ENCODE results near the gene FNDC3A.

The FNDC3A gene

GRCh38 chr13:49254007-49254406, 278.3 kb downstream of the FNDC3A start:
- no peaks in the 10 kb centered on the region for H3K9me2 ChIP-seq (replicated peaks; ENCODE audit: insufficient read depth, low read length)
- H3K4me1 ChIP-seq (ENCODE audit: low read length): no peaks in the 10 kb centered on the region
- TF ChIP-seq EZH2 (optimal IDR thresholded peaks at IDR 0.05; ENCODE audit: low read depth, low read length) (no peak), CTCF (IDR thresholded peaks at IDR 0.05; ENCODE audit: low read length) (no peak), EZH2phosphoT487 (IDR thresholded peaks at IDR 0.05; ENCODE audit: low read length) (no peak)
- no peak overlapping the region for H2AFZ ChIP-seq (ENCODE audit: low read length)
- no peak overlapping the region for H3K4me3 ChIP-seq (ENCODE audit: low read length)
- no peaks in the 10 kb centered on the region for H3K9me3 ChIP-seq (replicated peaks; ENCODE audit: insufficient read depth, low read length)
- no peak overlapping the region for H3K4me2 ChIP-seq (ENCODE audit: low read depth, low read length)
- H3K27me3 ChIP-seq (replicated peaks; ENCODE audit: insufficient read depth, low read length): no peaks in the 10 kb centered on the region
- H3K27ac ChIP-seq (ENCODE audit: low read length): no peak overlapping the region
- H3F3A ChIP-seq (ENCODE audit: insufficient read depth, low read length): no peaks in the 10 kb centered on the region
- no peaks in the 10 kb centered on the region for H4K20me1 ChIP-seq (ENCODE audit: insufficient read depth, low read length)
- DNase-seq: no peak
- H3K79me2 ChIP-seq (ENCODE audit: low read length): peaks cover 7% of the 10 kb centered on the region
- no peaks in the 10 kb centered on the region for H3K36me3 ChIP-seq (replicated peaks; ENCODE audit: insufficient read depth, low read length)
- no peak overlapping the region for H3K9ac ChIP-seq (ENCODE audit: low read length)

- Histone ChIP-seq H3K4me1 (ENCODE audit: low read length) (no peaks in the 10 kb centered on the region), H3K4me3 (ENCODE audit: low read length) (no peak overlapping the region), H3K36me3 (replicated peaks; ENCODE audit: insufficient read depth, low read length) (no peaks in the 10 kb centered on the region), H3K27me3 (replicated peaks; ENCODE audit: insufficient read depth, low read length) (no peaks in the 10 kb centered on the region), H3K79me2 (ENCODE audit: low read length) (no peaks in the 10 kb centered on the region), H3K9me2 (replicated peaks; ENCODE audit: insufficient read depth, low read length) (no peaks in the 10 kb centered on the region), H3F3A (ENCODE audit: insufficient read depth, low read length) (no peaks in the 10 kb centered on the region), H3K9me3 (replicated peaks; ENCODE audit: insufficient read depth, low read length) (no peaks in the 10 kb centered on the region), H4K20me1 (ENCODE audit: insufficient read depth, low read length) (no peaks in the 10 kb centered on the region), H3K27ac (ENCODE audit: low read length) (no peak overlapping the region), H2AFZ (ENCODE audit: low read length) (no peak overlapping the region), H3K4me2 (ENCODE audit: low read depth, low read length) (no peak overlapping the region), H3K9ac (ENCODE audit: low read length) (no peak overlapping the region)
- TF ChIP-seq EZH2 (optimal IDR thresholded peaks at IDR 0.05; ENCODE audit: low read depth, low read length) (no peak), EZH2phosphoT487 (IDR thresholded peaks at IDR 0.05; ENCODE audit: low read length) (no peak), CTCF (IDR thresholded peaks at IDR 0.05; ENCODE audit: low read length) (no peak)
- DNase-seq: no peak
Measured at GRCh38 chr13:49256841-49257240, 281.1 kb downstream of the FNDC3A start.

DNA sequence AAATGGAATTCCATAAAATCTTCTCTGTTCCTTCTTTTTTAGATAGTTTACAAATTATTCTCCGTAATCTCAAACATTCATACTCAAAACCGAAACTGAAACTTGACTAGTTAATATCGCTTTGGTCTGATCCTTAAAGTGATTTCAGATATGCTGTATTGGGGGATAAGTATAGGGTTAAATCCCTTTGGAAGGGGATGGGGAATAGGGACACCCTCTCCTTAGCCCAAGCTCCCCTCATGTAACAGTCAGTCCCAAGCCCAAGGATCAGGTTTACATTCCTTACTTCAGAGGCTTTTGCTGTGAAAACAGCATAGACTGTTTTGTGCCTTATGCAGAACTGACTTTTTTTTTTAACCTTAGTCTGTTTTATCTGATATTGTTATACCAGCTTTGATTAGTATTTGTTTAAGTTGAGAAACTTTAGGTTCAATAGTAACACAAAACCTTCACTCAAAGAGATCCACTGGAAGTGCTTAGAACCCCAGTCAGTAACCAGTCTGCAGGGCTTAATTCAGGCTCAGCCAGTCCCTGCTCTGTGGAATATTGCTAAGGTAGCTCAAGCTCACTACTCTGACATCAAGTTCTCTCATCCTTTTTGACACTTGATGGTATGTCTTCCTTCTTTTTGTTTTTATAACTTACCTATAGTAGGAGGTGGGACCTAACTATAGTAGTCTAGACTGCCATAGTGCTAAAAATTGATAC, 282.5 kb downstream of the FNDC3A start:
- Histone ChIP-seq H3K4me2 (ENCODE audit: low read depth, low read length) (no peak overlapping the region), H3K4me3 (ENCODE audit: low read length) (no peak overlapping the region), H3K9me3 (replicated peaks; ENCODE audit: insufficient read depth, low read length) (no peaks in the 10 kb centered on the region), H3K27ac (ENCODE audit: low read length) (no peak overlapping the region), H3F3A (ENCODE audit: insufficient read depth, low read length) (no peaks in the 10 kb centered on the region), H4K20me1 (ENCODE audit: insufficient read depth, low read length) (no peaks in the 10 kb centered on the region), H3K9me2 (replicated peaks; ENCODE audit: insufficient read depth, low read length) (no peaks in the 10 kb centered on the region), H3K9ac (ENCODE audit: low read length) (no peak overlapping the region), H3K27me3 (replicated peaks; ENCODE audit: insufficient read depth, low read length) (no peaks in the 10 kb centered on the region), H3K79me2 (ENCODE audit: low read length) (no peaks in the 10 kb centered on the region), H3K4me1 (ENCODE audit: low read length) (no peaks in the 10 kb centered on the region), H2AFZ (ENCODE audit: low read length) (no peak overlapping the region), H3K36me3 (replicated peaks; ENCODE audit: insufficient read depth, low read length) (no peaks in the 10 kb centered on the region)
- TF ChIP-seq EZH2 (optimal IDR thresholded peaks at IDR 0.05; ENCODE audit: low read depth, low read length) (no peak), CTCF (IDR thresholded peaks at IDR 0.05; ENCODE audit: low read length) (no peak), EZH2phosphoT487 (IDR thresholded peaks at IDR 0.05; ENCODE audit: low read length) (no peak)
- no peak for DNase-seq

Data from MM.1S (cell line).